Measurements from ENCODE around the gene SNRNP40. TPM values are rescaled to one million over a fixed set of nuclear protein-coding genes. Genes with fewer than 3 reads are reported as not detected.

The SNRNP40 gene
- total RNA-seq, 2 experiments from 2014 or later = 99.9 to 190 TPM

- H3K79me2 ChIP-seq (ENCODE audit: insufficient read depth, low read depth, low read length) = peaks cover 4% of the 10 kb centered on the region; the same call in 1 of the 2 replicates
- H3K4me1 ChIP-seq (ENCODE audit: insufficient read depth, low read length, poor library complexity, severe bottlenecking) = no peaks in the 10 kb centered on the region
- ChIA-PET POLR2A (interaction anchor here (1.2 to 1.4 kb wide), 2 partner anchors 12 to 72 kb away, joined by 3 to 4 read pairs; no protein-coding TSS in a partner anchor), CTCF (ENCODE audit: unreplicated experiment) (no interaction called here)
- no peak overlapping the region for H2AFZ ChIP-seq (ENCODE audit: low read length)
- TF ChIP-seq CTCF (conservative IDR thresholded peaks at IDR 0.05; ENCODE audit: low read length) = no peak
- TF ChIP-seq EZH2phosphoT487 (IDR thresholded peaks at IDR 0.05; ENCODE audit: borderline replicate concordance, low read depth, low read length) = no peak
- H3K4me3 ChIP-seq (ENCODE audit: low read depth, low read length, poor library complexity, severe bottlenecking) = no peak overlapping the region
- H3K36me3 ChIP-seq (ENCODE audit: insufficient read depth, low read length) = peaks cover 37% of the 10 kb centered on the region
- BruUV-seq (replicated peaks) = no TSS peak
- no peak overlapping the region for H3K4me2 ChIP-seq (ENCODE audit: low read length)
- H3K9me2 ChIP-seq (ENCODE audit: insufficient read depth, low read length) = no peaks in the 10 kb centered on the region
- H3K27ac ChIP-seq (ENCODE audit: low read depth, low read length, poor library complexity, severe bottlenecking) = no peak overlapping the region
- DNase-seq (ENCODE audit: low spot score) = no peak
- no peaks in the 10 kb centered on the region for H3K9me3 ChIP-seq (ENCODE audit: low read length)
- intact Hi-C loops (cut with micrococcal nuclease; ENCODE audit: unreplicated experiment) = no loop called here
- peaks cover 3% of the 10 kb centered on the region; the same call in 1 of the 2 replicates for H4K20me1 ChIP-seq (ENCODE audit: insufficient read depth, low read length)
These were observed 9.7 kb upstream of the SNRNP40 start for GRCh38 chr1:31306278-31306677.

- Histone ChIP-seq H3K9me3 (ENCODE audit: low read length) (no peaks in the 10 kb centered on the region), H3K4me1 (ENCODE audit: insufficient read depth, low read length, poor library complexity, severe bottlenecking) (peaks cover 16% of the 10 kb centered on the region), H3K27ac (ENCODE audit: low read depth, low read length, poor library complexity, severe bottlenecking) (no peak overlapping the region), H3K9me2 (ENCODE audit: insufficient read depth, low read length) (no peaks in the 10 kb centered on the region), H3K36me3 (ENCODE audit: insufficient read depth, low read length) (peaks cover 19% of the 10 kb centered on the region), H3K79me2 (ENCODE audit: insufficient read depth, low read depth, low read length) (peaks cover 25% of the 10 kb centered on the region; the same call in 1 of the 2 replicates), H4K20me1 (ENCODE audit: insufficient read depth, low read length) (no peaks in the 10 kb centered on the region), H2AFZ (ENCODE audit: low read length) (no peak overlapping the region), H3K4me2 (ENCODE audit: low read length) (no peak overlapping the region), H3K4me3 (ENCODE audit: low read depth, low read length, poor library complexity, severe bottlenecking) (no peak overlapping the region)
- ChIA-PET POLR2A (interaction anchor here (0.6 to 0.7 kb wide), 2 partner anchors 31 to 953 kb away, joined by 3 to 10 read pairs; no protein-coding TSS in a partner anchor), CTCF (ENCODE audit: unreplicated experiment) (no interaction called here)
- intact Hi-C loops (cut with micrococcal nuclease; ENCODE audit: unreplicated experiment) = no loop called here
- TF ChIP-seq EZH2phosphoT487 (IDR thresholded peaks at IDR 0.05; ENCODE audit: borderline replicate concordance, low read depth, low read length) (no peak), CTCF (conservative IDR thresholded peaks at IDR 0.05; ENCODE audit: low read length) (no peak)
- no peak for DNase-seq (ENCODE audit: low spot score)
- no TSS peak for BruUV-seq (replicated peaks)
These were observed 6.3 kb upstream of the SNRNP40 start for GRCh38 chr1:31302709-31303441.

- no peaks in the 10 kb centered on the region for H4K20me1 ChIP-seq (ENCODE audit: insufficient read depth, low read length)
- no peaks in the 10 kb centered on the region for H3K9me3 ChIP-seq (ENCODE audit: low read length)
- no peak for TF ChIP-seq EZH2phosphoT487 (IDR thresholded peaks at IDR 0.05; ENCODE audit: borderline replicate concordance, low read depth, low read length)
- no peak for TF ChIP-seq CTCF (conservative IDR thresholded peaks at IDR 0.05; ENCODE audit: low read length)
- H3K4me3 ChIP-seq (ENCODE audit: low read depth, low read length, poor library complexity, severe bottlenecking) = no peak overlapping the region
- no TSS peak for BruUV-seq (replicated peaks)
- ChIA-PET POLR2A (no interaction called here), CTCF (ENCODE audit: unreplicated experiment) (no interaction called here)
- peaks cover 23% of the 10 kb centered on the region for H3K4me1 ChIP-seq (ENCODE audit: insufficient read depth, low read length, poor library complexity, severe bottlenecking)
- peaks cover 46% of the 10 kb centered on the region for H3K79me2 ChIP-seq (ENCODE audit: insufficient read depth, low read depth, low read length)
- H3K9me2 ChIP-seq (ENCODE audit: insufficient read depth, low read length) = no peaks in the 10 kb centered on the region
- intact Hi-C loops (cut with micrococcal nuclease; ENCODE audit: unreplicated experiment) = no loop called here
- H2AFZ ChIP-seq (ENCODE audit: low read length) = no peak overlapping the region
- no peak for DNase-seq (ENCODE audit: low spot score)
- H3K27ac ChIP-seq (ENCODE audit: low read depth, low read length, poor library complexity, severe bottlenecking) = no peak overlapping the region
- H3K36me3 ChIP-seq (ENCODE audit: insufficient read depth, low read length) = peaks cover 11% of the 10 kb centered on the region; the same call in 1 of the 2 replicates
- no peak overlapping the region for H3K4me2 ChIP-seq (ENCODE audit: low read length)
These were observed 3.6 kb upstream of the SNRNP40 start for GRCh38 chr1:31300193-31300592.

Measured in OCI-LY7 (cell line).